ENCODE measurements around the gene TRAF2. TPM values are rescaled to one million over a fixed set of nuclear protein-coding genes. Genes with fewer than 3 reads are reported as not detected.

Gene TRAF2
- total RNA-seq, 4 donors from 2014 or later: 8.6 to 16.1 (median 10.5) TPM

- TF ChIP-seq CTCF (IDR thresholded peaks at IDR 0.05): no peak
- no peak for TF ChIP-seq EP300 (IDR thresholded peaks at IDR 0.05)
- no peak for TF ChIP-seq POLR2A (IDR thresholded peaks at IDR 0.05)
- no peak for TF ChIP-seq POLR2AphosphoS5 (IDR thresholded peaks at IDR 0.05)
- H3K27me3 ChIP-seq: no peaks in the 10 kb centered on the region
- H3K27ac ChIP-seq: no peak overlapping the region
- H3K36me3 ChIP-seq: no peaks in the 10 kb centered on the region
- DNase-seq (ENCODE audit: low spot score in 2 of 2): no peak
- WGBS: 83% methylated on average over 4 of the region's 9 CpGs
- no peak overlapping the region for H3K4me3 ChIP-seq
- no peaks in the 10 kb centered on the region for H3K9me3 ChIP-seq
- peaks cover 16% of the 10 kb centered on the region for H3K4me1 ChIP-seq
Observed at GRCh38 chr9:136955943-136956335, 69.6 kb downstream of the TRAF2 start.

GRCh38 chr9:136956604-136957003 is 70.3 kb downstream of the TRAF2 start:
- Histone ChIP-seq H3K4me3 (no peak overlapping the region), H3K27me3 (no peaks in the 10 kb centered on the region), H3K36me3 (no peaks in the 10 kb centered on the region), H3K27ac (no peak overlapping the region), H3K9me3 (no peaks in the 10 kb centered on the region), H3K4me1 (peaks cover 22% of the 10 kb centered on the region)
- no peak for DNase-seq (ENCODE audit: low spot score in 2 of 2)
- TF ChIP-seq EP300 (IDR thresholded peaks at IDR 0.05) (no peak), POLR2A (IDR thresholded peaks at IDR 0.05) (no peak), CTCF (IDR thresholded peaks at IDR 0.05) (no peak), POLR2AphosphoS5 (IDR thresholded peaks at IDR 0.05) (no peak)
- WGBS: 97% methylated on average over 4 of the region's 4 CpGs

GRCh38 chr9:136957461-136957860 is 71.1 kb downstream of the TRAF2 start:
- no peak overlapping the region for H3K4me3 ChIP-seq
- H3K4me1 ChIP-seq: peaks cover 23% of the 10 kb centered on the region

GRCh38 chr9:136957901-136958300 is 71.6 kb downstream of the TRAF2 start:
- 89% methylated on average over 5 of the region's 6 CpGs for WGBS
- TF ChIP-seq CTCF (IDR thresholded peaks at IDR 0.05): no peak
- no peak for TF ChIP-seq POLR2AphosphoS5 (IDR thresholded peaks at IDR 0.05)
- TF ChIP-seq EP300 (IDR thresholded peaks at IDR 0.05): no peak
- TF ChIP-seq POLR2A (IDR thresholded peaks at IDR 0.05): no peak
- Histone ChIP-seq H3K36me3 (no peaks in the 10 kb centered on the region), H3K27ac (no peak overlapping the region), H3K4me1 (peaks cover 20% of the 10 kb centered on the region), H3K27me3 (no peaks in the 10 kb centered on the region), H3K9me3 (no peaks in the 10 kb centered on the region), H3K4me3 (no peak overlapping the region)
- no peak for DNase-seq (ENCODE audit: low spot score in 2 of 2)

More at GRCh38 chr9:136957461-136957860, 71.1 kb downstream of the TRAF2 start:
- H3K36me3 ChIP-seq: no peaks in the 10 kb centered on the region
- DNase-seq (ENCODE audit: low spot score in 2 of 2): no peak
- H3K27ac ChIP-seq: no peak overlapping the region
- no peaks in the 10 kb centered on the region for H3K27me3 ChIP-seq
- TF ChIP-seq POLR2A (IDR thresholded peaks at IDR 0.05) (no peak), CTCF (IDR thresholded peaks at IDR 0.05) (no peak), EP300 (IDR thresholded peaks at IDR 0.05) (no peak), POLR2AphosphoS5 (IDR thresholded peaks at IDR 0.05) (no peak)
- WGBS: 90% methylated on average over 1 of the region's 1 CpG
- no peaks in the 10 kb centered on the region for H3K9me3 ChIP-seq

- Histone ChIP-seq H3K9me3 (no peaks in the 10 kb centered on the region), H3K27me3 (no peaks in the 10 kb centered on the region), H3K4me1 (peaks cover 20% of the 10 kb centered on the region), H3K4me3 (no peak overlapping the region), H3K27ac (no peak overlapping the region), H3K36me3 (no peaks in the 10 kb centered on the region)
- 100% methylated on average over 3 of the region's 7 CpGs for WGBS
- DNase-seq (ENCODE audit: low spot score in 2 of 2): no peak
- TF ChIP-seq POLR2AphosphoS5 (IDR thresholded peaks at IDR 0.05): no peak
- no peak for TF ChIP-seq EP300 (IDR thresholded peaks at IDR 0.05)
Observed at GRCh38 chr9:136958473-136958872, 72.2 kb downstream of the TRAF2 start.
